Common myeloid progenitor, CD34-positive (primary cell): ENCODE data around the gene SHTN1.

ENCODE experiments used
- CTCF ChIA-PET: fragments of 350-600 bp; sonication (Branson Sonifier 250); formaldehyde crosslinking; loops from one replicate; lab custom pipeline; 2021; ENCODE audit warnings: antibody characterized with exemption; lab: Charles Lee
- POLR2A ChIA-PET: fragments of 350-600 bp; sonication (Branson Sonifier 250); formaldehyde crosslinking; loops from one replicate; lab custom pipeline; 2021; ENCODE audit warnings: antibody characterized with exemption; lab: Charles Lee
- DNase-seq, 3 donors: peaks; one replicate each; pipeline versions ENCODE4 v3.0.0 to v3.0.0-alpha.2; 2013
- H3K27ac ChIP-seq, 2 experiments: 1 replicate in 1 of 2; 2 replicates in 1 of 2; pipeline ENCODE4 v1.7.0; 2013; ENCODE audit warnings: inconsistent platforms in 2 of 2, low read length in 2 of 2, mild to moderate bottlenecking in 2 of 2, low read depth in 1 of 2, moderate library complexity in 1 of 2; ENCODE audit not compliant: severe bottlenecking in 2 of 2, insufficient read depth in 1 of 2, poor library complexity in 1 of 2
- H3K27me3 ChIP-seq, 5 experiments: replicated peaks in 2 of 5; 1 replicate in 3 of 5; 2 replicates in 2 of 5; pipeline versions ENCODE4 v1.6.1 to v1.7.0; 2013; ENCODE audit warnings: low read length in 4 of 5, mild to moderate bottlenecking in 2 of 5, moderate library complexity in 2 of 5, inconsistent platforms in 1 of 5; ENCODE audit not compliant: insufficient read depth in 5 of 5, control insufficient read depth in 4 of 5
- H3K36me3 ChIP-seq, 4 experiments: 1 replicate in 2 of 4; 2 replicates in 2 of 4; pipeline versions ENCODE4 v1.6.1 to v1.7.0; 2013; ENCODE audit warnings: low read length in 3 of 4, control low read depth in 1 of 4, mild to moderate bottlenecking in 1 of 4; ENCODE audit not compliant: control insufficient read depth in 4 of 4, insufficient read depth in 4 of 4
- H3K4me1 ChIP-seq, 4 experiments: 1 replicate in 3 of 4; 2 replicates in 1 of 4; pipeline versions ENCODE4 v1.6.1 to v1.7.1; 2013; ENCODE audit warnings: low read length in 3 of 4, mild to moderate bottlenecking in 3 of 4, control low read depth in 1 of 4, inconsistent platforms in 1 of 4, moderate library complexity in 1 of 4; ENCODE audit not compliant: control insufficient read depth in 4 of 4, insufficient read depth in 4 of 4; ENCODE audit errors: control extremely low read depth in 1 of 4
- H3K4me3 ChIP-seq, 7 experiments: 1 replicate in 4 of 7; 2 replicates in 3 of 7; pipeline versions ENCODE4 v1.5.1 to v1.7.0; 2013; ENCODE audit warnings: mild to moderate bottlenecking in 7 of 7, low read length in 6 of 7, moderate library complexity in 6 of 7, inconsistent platforms in 2 of 7, low read depth in 2 of 7, control low read depth in 1 of 7; ENCODE audit not compliant: insufficient read depth in 4 of 7, control insufficient read depth in 1 of 7; ENCODE audit errors: extremely low read depth in 1 of 7
- H3K9me3 ChIP-seq, 5 experiments: 1 replicate in 4 of 5; 2 replicates in 1 of 5; pipeline versions ENCODE4 v1.6.1 to v1.7.1; 2013; ENCODE audit warnings: low read length in 4 of 5, mild to moderate bottlenecking in 2 of 5, inconsistent platforms in 1 of 5, low read depth in 1 of 5, moderate library complexity in 1 of 5; ENCODE audit not compliant: control insufficient read depth in 4 of 5, insufficient read depth in 2 of 5; ENCODE audit errors: control extremely low read depth in 1 of 5
- WGBS: methylation state at CpG from one replicate; pipeline ENCODE4 v1.1.5; 2013; ENCODE audit not compliant: insufficient coverage; 5-methylcytosine and 5-hydroxymethylcytosine counted together

Gene SHTN1

DNA sequence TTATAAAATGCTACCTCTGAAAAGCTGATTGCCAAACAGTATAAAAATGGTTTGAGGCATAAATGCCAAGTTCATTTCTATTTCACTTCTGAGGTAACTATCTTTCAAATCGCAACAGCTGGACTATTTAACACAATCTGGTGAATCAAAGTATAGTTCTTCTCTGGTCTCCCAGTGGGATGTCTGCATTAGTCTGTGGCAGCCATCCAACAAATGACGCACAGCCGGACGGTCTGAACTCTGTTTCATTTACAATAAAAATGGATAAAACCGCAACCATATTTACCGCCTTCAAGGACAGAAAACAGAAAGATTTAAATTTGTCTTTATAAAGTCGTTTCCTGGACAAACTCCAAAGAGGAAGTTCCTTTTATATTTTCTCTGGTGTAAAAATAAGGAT, 113.8 kb downstream of the SHTN1 start:
- no peaks in the 10 kb centered on the region for H3K27me3 ChIP-seq
- no peaks in the 10 kb centered on the region for H3K9me3 ChIP-seq
- peak; percentile 45 to 80 (median 77) for DNase-seq
- H3K4me3 ChIP-seq = peak overlapping the region in 1 of 7 experiments; percentile 42
- CTCF ChIA-PET = interaction anchor here (1.9 kb wide), 1 partner anchor 24 kb away, joined by 4 read pairs; no protein-coding TSS in a partner anchor
- POLR2A ChIA-PET = no interaction called here
- H3K36me3 ChIP-seq = no peaks in the 10 kb centered on the region
- no peak overlapping the region for H3K27ac ChIP-seq
- H3K4me1 ChIP-seq = peaks cover 3 to 41% (median 16%) of the 10 kb centered on the region in 4 experiments
- 6% methylated on average over 4 of the region's 7 CpGs for WGBS

DNA sequence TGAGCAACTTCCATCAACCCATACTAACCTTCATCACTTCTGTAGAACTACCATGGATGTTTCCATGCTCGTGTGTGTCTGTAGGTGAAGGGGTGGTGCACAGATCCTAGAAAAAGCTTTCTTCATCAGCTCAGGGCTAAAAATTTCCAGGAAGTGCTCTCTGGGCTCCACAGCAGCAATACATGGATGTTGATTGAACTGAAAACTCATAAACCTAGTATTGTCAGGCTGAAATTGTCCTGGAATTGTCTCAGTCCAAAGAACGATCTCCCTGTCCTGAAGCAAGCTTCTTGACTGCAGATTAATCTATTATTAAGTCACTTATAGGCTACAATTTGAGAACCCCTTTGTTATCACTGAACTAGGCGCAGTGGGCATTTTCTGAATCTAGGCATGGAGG, 115.9 kb downstream of the SHTN1 start:
- CTCF ChIA-PET = interaction anchor here (1.2 to 1.8 kb wide), 2 partner anchors 32 to 40 kb away, joined by 3 to 6 read pairs; partner anchors contain the start of gene ENO4

DNA sequence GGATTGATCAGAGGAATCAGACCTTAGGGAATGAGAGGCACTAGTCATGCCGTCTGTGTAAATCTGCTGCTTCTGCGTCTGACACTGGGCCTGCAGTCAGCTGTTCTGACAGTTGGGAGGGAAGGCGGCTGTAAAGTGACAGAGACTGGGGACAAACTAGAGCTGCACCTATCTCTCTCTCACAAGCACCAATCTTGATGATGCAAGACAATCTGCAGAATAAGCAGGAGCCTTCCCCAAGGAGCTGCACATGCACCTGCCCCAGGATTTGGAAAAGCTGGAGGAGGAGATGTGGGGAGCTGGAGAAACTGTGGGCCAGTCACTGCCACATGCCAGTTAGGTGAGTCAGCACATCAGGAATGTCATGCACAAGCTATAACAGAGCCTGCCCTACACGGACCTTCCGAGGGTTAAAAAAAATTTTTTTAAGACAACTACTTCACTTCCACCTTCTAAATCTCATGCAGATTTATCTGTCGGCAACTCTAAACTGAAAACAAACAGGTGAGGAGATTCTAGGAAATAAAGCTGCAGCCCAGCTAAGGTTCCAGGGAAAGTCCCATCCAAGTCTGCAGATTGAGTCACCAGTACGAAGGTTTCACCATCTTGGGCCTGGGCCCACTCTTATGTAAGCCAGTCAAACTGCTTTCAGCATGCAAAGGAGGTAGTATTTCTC, 116.5 kb downstream of the SHTN1 start:
- no peak overlapping the region for H3K4me3 ChIP-seq
- DNase-seq = peak in 1 of 3 donors; percentile 4
- ChIA-PET CTCF (interaction anchor here (1.8 kb wide), 1 partner anchor 31 kb away, joined by 6 read pairs; no protein-coding TSS in a partner anchor), POLR2A (no interaction called here)
- H3K36me3 ChIP-seq = no peaks in the 10 kb centered on the region
- WGBS = 94% methylated on average over 6 of the region's 7 CpGs
- H3K27me3 ChIP-seq = no peaks in the 10 kb centered on the region
- H3K9me3 ChIP-seq = no peaks in the 10 kb centered on the region
- no peak overlapping the region for H3K27ac ChIP-seq
- H3K4me1 ChIP-seq = peaks cover 3 to 29% (median 10%) of the 10 kb centered on the region in 4 experiments

More for the DNA sequence above, 115.9 kb downstream of the SHTN1 start:
- peaks cover 3 to 35% (median 12%) of the 10 kb centered on the region in 4 experiments for H3K4me1 ChIP-seq
- no peak overlapping the region for H3K27ac ChIP-seq
- no peak for DNase-seq
- 100% methylated on average over 2 of the region's 3 CpGs for WGBS
- H3K4me3 ChIP-seq = no peak overlapping the region
- POLR2A ChIA-PET = no interaction called here
- no peaks in the 10 kb centered on the region for H3K9me3 ChIP-seq
- no peaks in the 10 kb centered on the region for H3K36me3 ChIP-seq
- H3K27me3 ChIP-seq = no peaks in the 10 kb centered on the region

DNA sequence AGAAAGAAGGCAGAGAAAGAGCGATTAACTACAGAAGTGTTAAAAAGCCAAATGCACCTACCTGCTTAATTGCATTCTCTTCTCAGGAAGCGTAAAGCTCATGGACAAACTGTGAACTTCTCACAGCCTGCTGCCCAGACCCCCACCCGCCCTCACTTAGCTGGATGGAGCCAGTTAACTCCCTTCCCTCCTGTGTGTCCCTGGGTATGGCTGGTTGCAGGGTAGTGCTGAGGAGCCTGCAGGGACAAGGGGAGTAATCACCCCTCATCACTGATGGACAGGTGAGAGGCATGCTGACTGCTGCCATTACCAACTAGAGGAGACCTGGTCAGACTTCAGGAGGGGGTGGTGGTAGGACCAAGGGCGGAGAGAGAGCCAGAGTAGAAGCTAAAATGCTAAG, 118.2 kb downstream of the SHTN1 start:
- Histone ChIP-seq H3K4me3 (no peak overlapping the region), H3K36me3 (no peaks in the 10 kb centered on the region), H3K4me1 (peaks cover 0 to 13% (median 5%) of the 10 kb centered on the region in 4 experiments), H3K9me3 (no peaks in the 10 kb centered on the region), H3K27me3 (no peaks in the 10 kb centered on the region), H3K27ac (no peak overlapping the region)
- POLR2A ChIA-PET = interaction anchor here (0.6 kb wide), 1 partner anchor 70 kb away, joined by 3 read pairs; no protein-coding TSS in a partner anchor
- 100% methylated on average over 2 of the region's 4 CpGs for WGBS
- CTCF ChIA-PET = interaction anchor here (0.6 kb wide), 1 partner anchor 33 kb away, joined by 3 read pairs; no protein-coding TSS in a partner anchor
- DNase-seq = no peak

DNA sequence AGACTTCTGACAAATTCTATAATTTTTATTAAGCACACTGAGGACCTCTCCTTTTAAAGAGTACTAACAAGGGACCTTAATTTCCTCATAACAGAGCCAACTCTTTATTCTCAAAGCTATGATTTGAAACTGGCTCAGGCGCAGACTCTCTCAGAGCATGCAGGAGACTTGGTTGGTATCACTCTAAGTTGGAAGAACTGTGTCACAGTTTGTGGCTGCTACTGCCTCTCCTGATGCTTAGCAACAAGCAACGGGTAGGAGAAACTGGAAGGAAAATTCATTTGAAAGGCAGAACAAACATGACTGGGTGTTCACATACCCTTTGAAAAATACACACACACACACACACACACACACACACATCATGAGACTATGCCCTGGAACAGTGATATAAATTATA, 122.3 kb downstream of the SHTN1 start:
- H3K4me1 ChIP-seq = no peaks in the 10 kb centered on the region
- 88% methylated on average over 1 of the region's 2 CpGs for WGBS
- POLR2A ChIA-PET = no interaction called here

DNA sequence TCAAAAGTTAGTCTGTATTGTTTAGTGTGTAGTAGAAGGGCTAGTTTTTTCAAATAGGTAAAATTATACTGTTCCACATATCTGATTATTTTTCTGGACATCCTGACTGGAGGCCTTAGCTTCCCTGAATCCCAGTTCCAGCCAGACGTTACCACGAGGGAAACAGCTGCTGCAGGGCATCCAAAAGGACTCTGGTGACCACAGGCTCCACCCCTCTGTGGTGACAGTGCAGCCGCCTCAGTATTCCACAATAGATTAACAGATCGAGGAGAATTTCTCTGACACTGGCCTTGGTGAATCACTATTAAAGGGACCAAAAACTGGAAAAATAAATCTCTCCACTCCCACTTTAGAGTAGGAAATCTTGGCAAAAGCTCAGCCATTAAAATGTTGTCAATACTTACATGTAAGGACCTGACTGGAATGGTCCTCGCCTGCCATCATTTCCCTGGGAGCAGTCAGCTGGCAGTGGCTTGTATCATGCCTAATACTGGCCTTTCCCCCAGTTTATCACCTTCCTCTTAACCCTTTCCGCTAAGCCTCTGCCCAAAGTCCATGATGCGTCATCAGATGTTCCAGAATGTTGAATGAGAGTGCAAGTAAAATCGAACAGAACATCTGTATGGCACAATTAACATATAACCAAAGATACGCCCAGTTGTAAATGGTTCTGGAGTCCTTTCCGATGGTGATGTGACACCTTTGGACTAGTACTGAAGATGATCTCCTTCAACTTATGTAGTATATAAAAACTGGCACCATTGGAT, 124.1 kb downstream of the SHTN1 start:
- no peaks in the 10 kb centered on the region for H3K36me3 ChIP-seq
- H3K4me3 ChIP-seq = no peak overlapping the region
- CTCF ChIA-PET = no interaction called here
- H3K27ac ChIP-seq = no peak overlapping the region
- peaks cover 0 to 3% (median 2%) of the 10 kb centered on the region in 5 experiments for H3K27me3 ChIP-seq
- no peaks in the 10 kb centered on the region for H3K4me1 ChIP-seq
- H3K9me3 ChIP-seq = no peaks in the 10 kb centered on the region
- no peak for DNase-seq
- 78% methylated on average over 6 of the region's 10 CpGs for WGBS
- POLR2A ChIA-PET = no interaction called here

More for the DNA sequence above, 122.3 kb downstream of the SHTN1 start:
- no peak for DNase-seq
- Histone ChIP-seq H3K9me3 (no peaks in the 10 kb centered on the region), H3K27me3 (peaks cover 0 to 3% (median 0%) of the 10 kb centered on the region in 5 experiments), H3K27ac (no peak overlapping the region), H3K4me3 (no peak overlapping the region), H3K36me3 (no peaks in the 10 kb centered on the region)
- CTCF ChIA-PET = no interaction called here

DNA sequence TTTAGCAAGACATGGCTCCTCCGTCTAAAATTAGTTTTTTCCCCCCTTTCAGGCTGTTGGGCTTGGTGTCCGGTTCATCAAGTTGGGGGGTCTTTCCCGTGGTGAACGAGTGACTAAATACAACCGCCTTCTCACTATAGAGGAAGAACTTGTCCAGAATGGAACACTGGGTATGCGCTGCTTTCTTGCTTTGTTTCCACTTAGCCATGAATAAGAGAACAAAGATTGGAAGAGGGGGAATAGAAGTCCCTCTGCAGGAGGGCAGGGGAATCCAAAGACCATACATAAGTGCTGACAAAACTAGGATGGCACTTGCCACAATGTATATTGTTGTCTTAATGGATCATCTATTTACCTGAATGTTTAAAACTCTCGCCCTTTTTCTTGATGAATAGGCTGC, 125.2 kb downstream of the SHTN1 start:
- CTCF ChIA-PET = no interaction called here
- Histone ChIP-seq H3K9me3 (no peaks in the 10 kb centered on the region), H3K4me1 (no peaks in the 10 kb centered on the region), H3K4me3 (no peak overlapping the region), H3K27me3 (peaks cover 0 to 3% (median 2%) of the 10 kb centered on the region in 5 experiments), H3K27ac (no peak overlapping the region), H3K36me3 (no peaks in the 10 kb centered on the region)
- POLR2A ChIA-PET = no interaction called here
- 100% methylated on average over 3 of the region's 7 CpGs for WGBS
- no peak for DNase-seq
